GM12878 (cell line): ENCODE results near the gene C1orf115.

Experiments
- CHD2 ChIP-seq: IDR thresholded peaks from 2 replicates; pipeline ENCODE4 v1.6.1; 2011; ENCODE audit warnings: low read depth, low read length, improper control_type of control experiment, borderline replicate concordance
- EZH2 ChIP-seq: IDR thresholded peaks from 2 replicates; pipeline ENCODE4 v1.6.1; 2012; ENCODE audit warnings: low read depth, mild to moderate bottlenecking, control low read depth, inconsistent platforms, low read length, borderline replicate concordance; ENCODE audit not compliant: control insufficient read depth
- FOXM1 ChIP-seq: IDR thresholded peaks from 2 replicates; pipeline ENCODE4 v1.6.1; 2012; ENCODE audit warnings: low read depth, mild to moderate bottlenecking, inconsistent platforms, low read length, moderate library complexity
- IRF3 ChIP-seq: fragments of 450-650 bp; IDR thresholded peaks from 2 replicates; pipeline ENCODE4 v1.6.1; 2014; ENCODE audit warnings: mild to moderate bottlenecking
- NFYB ChIP-seq: IDR thresholded peaks from 2 replicates; pipeline ENCODE4 v1.6.1; 2011; ENCODE audit warnings: low read depth, mild to moderate bottlenecking, low read length, improper control_type of control experiment, moderate library complexity; ENCODE audit not compliant: insufficient read depth
- POLR2A ChIP-seq: IDR thresholded peaks from 2 replicates; pipeline ENCODE4 v1.6.1; 2011; ENCODE audit warnings: low read depth, mild to moderate bottlenecking, low read length
- POLR2AphosphoS5 ChIP-seq: IDR thresholded peaks from 2 replicates; pipeline ENCODE4 v1.6.1; 2011; ENCODE audit warnings: mild to moderate bottlenecking, low read length, inconsistent platforms
- PRDM15 ChIP-seq: fragments of 450-650 bp; formaldehyde crosslinking; IDR thresholded peaks from 2 replicates; pipeline ENCODE4 v1.4.0; 2020; ENCODE audit warnings: mild to moderate bottlenecking, moderate library complexity
- SIN3A ChIP-seq: IDR thresholded peaks from 2 replicates; pipeline ENCODE4 v1.6.1; 2012; ENCODE audit warnings: low read depth, low read length, improper control_type of control experiment
- TAF1 ChIP-seq: IDR thresholded peaks from 2 replicates; pipeline ENCODE4 v1.6.1; 2011; ENCODE audit warnings: mild to moderate bottlenecking, low read depth, low read length, borderline replicate concordance
- ZNF274 ChIP-seq: IDR thresholded peaks from one replicate; pipeline ENCODE4 v1.8.0; 2011; ENCODE audit not compliant: insufficient read length, insufficient read depth

GRCh38 chr1:220726634-220727033 lies 36.5 kb downstream of the C1orf115 start:
- no peak for TF ChIP-seq POLR2AphosphoS5
- TF ChIP-seq NFYB = no peak
- no peak for TF ChIP-seq FOXM1
- TF ChIP-seq TAF1 = no peak
- TF ChIP-seq SIN3A = no peak
- TF ChIP-seq IRF3 = no peak
- no peak for TF ChIP-seq POLR2A
- no peak for TF ChIP-seq ZNF274
- TF ChIP-seq EZH2 = no peak
- no peak for TF ChIP-seq PRDM15 (CRISPR knock-in tag)
- no peak for TF ChIP-seq CHD2
